ENCODE measurements around the gene CYP26A1.

GRCh38 chr10:93099670-93100069, 26.0 kb downstream of the CYP26A1 start:
- TF ChIP-seq EZH2 (IDR thresholded peaks at IDR 0.05; ENCODE audit: borderline replicate concordance, low read length) (no peak), CTCF (conservative IDR thresholded peaks at IDR 0.05 in 1 of 2, IDR thresholded peaks at IDR 0.05 in 1 of 2; ENCODE audit: extremely low read depth in 1 of 2, insufficient read depth in 1 of 2, low read depth in 1 of 2, low read length in 2 of 2) (no peak)
